GM18873 (cell line): ENCODE results near the gene SMS.
"Not testable (repeated sequence)": the region's sequence is repeated elsewhere in the genome, so short reads cannot be mapped to it uniquely, and the experiment has no call there.

Experiments
- ATAC-seq: cut with Tn5 transposase; IDR thresholded peaks from one replicate; pipeline ENCODE4 v1.9.1; 2021; ENCODE audit warnings: mild to moderate bottlenecking, moderate library complexity, moderate number of reproducible peaks; ENCODE audit not compliant: unreplicated experiment, low FRiP score

Gene SMS

DNA sequence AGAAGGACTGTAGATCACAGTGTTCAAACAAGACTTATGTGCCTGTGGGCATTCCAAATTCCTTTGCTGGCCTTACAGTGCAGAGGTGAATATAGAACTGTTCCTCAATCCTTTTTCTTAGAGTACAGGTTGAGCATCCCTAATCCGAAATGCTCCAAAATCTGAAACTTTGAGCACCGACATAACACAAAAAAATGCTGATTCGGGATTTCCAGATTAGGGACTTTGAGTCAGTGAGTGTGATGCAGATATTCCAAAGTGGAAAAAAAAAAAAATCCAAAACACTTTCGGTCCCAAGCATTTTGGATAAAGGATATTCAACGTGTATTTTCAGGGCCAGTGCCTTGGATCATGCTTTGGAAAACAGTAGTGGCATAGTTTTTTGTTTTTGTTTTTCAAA is 9.2 kb downstream of the SMS start:
- ATAC-seq, result no peak

DNA sequence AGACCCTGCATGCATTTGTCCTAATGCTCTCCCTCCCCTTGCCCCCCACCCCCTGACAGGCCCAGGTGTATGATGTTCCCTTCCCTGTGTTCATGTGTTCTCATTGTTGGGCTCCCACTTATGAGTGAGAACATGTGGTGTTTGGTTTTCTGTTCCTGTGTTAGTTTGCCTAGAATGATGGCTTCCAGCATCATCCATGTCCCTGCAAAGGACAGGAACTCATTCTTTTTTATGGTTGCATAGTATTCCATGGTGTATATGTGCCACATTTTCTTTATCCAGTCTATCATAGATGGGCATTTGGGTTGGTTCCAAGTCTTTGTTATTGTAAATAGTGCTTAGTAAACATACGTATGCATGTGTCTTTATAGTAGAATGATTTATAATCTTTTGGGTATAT is 10.0 kb downstream of the SMS start:
- ATAC-seq, result not testable (repeated sequence)

DNA sequence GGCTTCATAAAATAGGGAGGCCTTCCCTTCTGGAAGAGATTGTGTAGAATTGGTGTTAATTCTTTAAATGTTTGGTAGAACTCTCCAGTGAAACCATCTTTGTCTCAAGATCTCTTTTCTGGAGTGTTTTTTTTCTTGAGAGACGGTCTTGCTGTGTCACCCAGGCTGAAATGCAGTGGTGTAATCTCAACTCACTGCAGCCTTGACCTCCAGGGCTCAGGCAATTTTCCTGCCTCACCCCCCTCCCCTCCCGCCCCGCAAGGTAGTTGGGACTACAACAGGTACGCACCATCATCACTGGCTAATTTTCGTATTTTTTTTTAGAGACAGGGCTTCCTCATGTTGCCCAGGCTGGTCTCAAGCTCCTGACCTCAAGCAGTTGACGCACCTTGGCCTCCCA is 12.1 kb downstream of the SMS start:
- ATAC-seq, result no peak

- not testable (repeated sequence) for ATAC-seq
Observed at GRCh38 chrX:21953195-21953830, 12.8 kb downstream of the SMS start.

GRCh38 chrX:21955403-21956189 is 15.1 kb downstream of the SMS start:
- ATAC-seq, result no peak

- no peak for ATAC-seq
Observed at GRCh38 chrX:21956783-21957182, 16.3 kb downstream of the SMS start.

GRCh38 chrX:21958187-21958586 is 17.7 kb downstream of the SMS start:
- ATAC-seq, result no peak

- no peak for ATAC-seq
Observed at GRCh38 chrX:21958916-21959315, 18.4 kb downstream of the SMS start.

- ATAC-seq, result peak; percentile 49
Observed at GRCh38 chrX:21959362-21960051, 19.0 kb downstream of the SMS start.

- no peak for ATAC-seq
Observed at GRCh38 chrX:21960569-21961541, 20.3 kb downstream of the SMS start.

DNA sequence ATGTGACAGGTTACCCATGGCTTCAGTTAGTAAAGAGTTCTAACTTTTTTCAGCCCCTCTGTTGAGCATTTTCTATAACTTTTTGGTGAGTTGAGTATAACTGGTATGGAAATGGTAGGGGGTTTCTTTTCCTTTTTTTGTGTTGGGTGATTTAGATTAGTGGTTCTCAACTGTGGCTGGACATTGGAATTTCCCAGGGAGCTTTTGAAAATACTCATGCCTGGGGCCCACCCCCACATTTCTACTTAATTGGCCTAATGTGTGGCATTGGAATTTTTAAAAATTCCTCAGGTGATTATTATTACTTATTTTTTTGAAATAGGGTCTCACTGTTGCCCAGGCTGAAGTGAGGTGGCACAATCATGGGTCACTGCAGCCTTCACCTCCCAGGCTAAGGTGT is 21.9 kb downstream of the SMS start:
- no peak for ATAC-seq

DNA sequence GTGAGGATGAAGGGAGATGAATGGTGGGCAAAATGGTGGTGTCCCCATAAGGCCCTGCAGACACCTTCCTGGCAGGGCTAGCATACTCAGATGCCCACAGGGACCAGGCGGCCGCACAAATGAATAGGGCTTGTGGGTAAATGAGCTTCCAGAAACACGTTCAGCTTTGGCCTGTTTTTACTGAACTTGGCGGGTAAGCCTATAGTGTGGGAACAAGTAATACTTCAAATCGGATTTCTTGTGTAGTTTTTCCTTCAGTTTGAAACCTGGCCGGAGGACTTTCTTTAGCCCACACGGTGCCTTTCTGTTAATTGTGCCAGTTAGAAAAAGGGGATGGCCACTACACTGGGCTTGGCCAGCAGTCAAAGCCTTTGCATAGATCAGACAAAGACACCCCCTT is 22.8 kb downstream of the SMS start:
- ATAC-seq, result no peak

GRCh38 chrX:21963731-21964405 is 23.4 kb downstream of the SMS start:
- ATAC-seq, result no peak

DNA sequence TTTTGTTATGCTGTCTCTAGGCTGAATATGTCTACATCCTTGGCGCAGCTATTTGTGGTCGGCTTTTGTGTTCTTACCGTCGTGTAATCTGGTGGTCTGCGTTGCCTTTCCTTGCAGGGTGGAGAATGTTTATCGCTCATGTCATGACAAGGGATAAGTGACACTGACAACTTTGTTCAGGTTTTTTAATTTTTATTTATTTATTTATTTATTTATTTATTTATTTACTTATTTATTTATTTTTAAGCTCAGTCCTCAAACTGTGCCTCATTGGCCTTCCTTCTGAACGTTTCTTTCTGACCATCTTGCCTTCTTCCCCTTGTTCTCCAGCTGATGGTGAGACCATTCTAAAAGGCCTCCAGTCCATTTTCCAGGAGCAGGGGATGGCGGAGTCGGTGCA is 26.4 kb downstream of the SMS start:
- ATAC-seq, result no peak

DNA sequence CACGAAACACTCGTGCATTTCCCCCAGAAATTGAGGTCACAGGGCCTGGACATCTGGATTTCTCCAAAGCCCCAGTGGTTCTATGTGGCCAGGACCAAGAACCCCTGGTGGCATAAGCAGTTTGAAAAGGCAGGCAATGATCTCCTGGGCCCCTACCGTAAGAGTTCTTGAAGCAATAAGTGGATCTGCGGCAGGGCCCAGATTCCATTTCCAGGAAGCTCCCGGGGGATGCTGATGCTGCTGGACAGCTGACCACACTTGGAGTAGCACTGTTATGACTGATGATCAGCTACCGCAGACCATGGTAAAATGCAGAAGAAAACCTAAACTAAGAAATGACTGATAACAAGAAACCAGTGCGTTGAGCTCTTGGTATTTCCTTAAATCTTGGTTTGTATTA is 27.8 kb downstream of the SMS start:
- ATAC-seq, result no peak

DNA sequence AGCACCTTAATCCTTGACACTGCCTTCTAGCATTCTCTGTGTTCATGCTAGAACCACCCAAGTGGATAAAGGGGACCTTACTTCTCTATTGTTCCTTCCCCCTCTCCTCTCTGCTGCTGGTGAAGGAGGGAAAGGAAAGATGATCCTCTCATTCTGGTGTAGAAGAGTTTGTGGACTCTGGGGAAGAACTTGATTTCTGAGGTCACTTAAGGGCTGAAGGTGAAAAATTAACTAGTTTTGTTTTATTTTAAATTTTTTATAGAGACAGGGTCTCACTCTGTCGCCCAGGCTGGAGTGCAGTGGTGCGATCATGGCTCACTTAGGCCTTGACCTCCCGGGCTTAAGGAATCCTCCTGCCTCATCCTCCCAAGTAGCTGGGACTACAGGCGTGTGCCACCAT is 29.8 kb downstream of the SMS start:
- ATAC-seq, result no peak

DNA sequence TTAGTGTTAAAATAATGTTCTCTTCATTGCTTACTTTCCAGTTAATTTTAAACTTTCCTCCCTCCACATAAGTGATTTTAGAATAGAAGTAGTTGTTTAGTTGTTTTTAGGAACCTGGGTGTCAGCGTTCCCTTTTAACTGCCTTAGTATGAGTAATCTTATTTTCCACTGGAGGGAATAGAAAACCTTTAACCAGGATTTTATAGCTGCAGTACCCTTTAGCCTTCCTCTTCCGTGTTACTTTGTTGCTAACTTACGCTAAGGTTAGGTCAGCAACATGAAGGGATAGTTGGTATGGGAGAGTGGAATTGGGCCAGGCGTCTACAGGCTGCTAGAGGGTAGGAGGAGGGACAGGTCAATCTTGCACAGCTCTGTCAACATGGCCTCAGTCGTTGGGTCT is 31.5 kb downstream of the SMS start:
- ATAC-seq, result no peak

DNA sequence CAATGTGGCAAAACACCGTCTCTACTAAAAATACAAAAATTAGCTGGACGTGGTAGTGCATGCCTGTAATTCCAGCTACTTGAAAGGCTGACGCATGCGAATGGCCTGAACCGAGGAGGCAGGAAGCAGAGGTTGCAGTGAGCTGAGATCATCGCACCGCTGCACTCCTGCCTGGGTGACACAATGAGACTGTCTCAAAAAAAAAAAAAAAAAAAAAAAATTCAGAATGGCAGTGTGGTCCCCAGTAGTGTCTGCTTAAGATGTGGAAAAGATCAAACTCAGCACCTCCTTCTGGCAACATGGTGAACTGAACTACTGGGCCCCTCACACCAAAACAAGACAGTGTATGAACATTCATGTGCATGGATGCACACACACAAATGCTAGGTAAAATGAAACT is 32.2 kb downstream of the SMS start:
- ATAC-seq, result no peak

DNA sequence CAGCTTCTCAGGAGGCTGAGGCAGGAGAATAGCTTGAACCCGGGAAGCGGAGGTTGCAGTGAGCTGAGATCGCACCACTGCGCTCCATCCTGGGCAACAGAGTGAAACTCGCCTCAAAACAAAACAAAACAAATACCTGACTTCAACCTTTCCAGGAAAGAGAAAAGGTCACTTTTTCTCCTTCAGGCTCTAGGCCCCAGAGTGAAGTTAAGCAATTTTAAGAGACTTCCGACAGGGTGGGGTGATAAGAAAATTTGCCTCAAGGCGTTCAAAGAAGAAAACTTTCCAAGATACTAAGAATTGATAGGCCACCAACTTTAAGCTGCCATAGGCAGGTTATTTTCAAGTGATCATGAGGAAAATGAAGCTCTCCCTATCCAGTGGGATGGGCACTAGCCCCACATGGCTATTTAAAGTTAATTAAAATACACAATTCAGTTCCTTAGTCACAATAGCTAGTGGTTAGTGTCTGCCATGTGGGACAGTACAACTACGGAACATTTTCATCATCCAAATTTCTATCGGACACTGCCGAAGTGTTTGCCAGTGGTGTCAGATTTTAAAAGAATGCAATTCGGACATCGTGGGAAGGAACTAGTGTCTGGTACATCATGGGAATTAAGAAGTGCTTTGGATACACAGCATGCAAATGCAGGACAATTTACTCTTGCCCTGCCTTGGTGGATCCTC is 33.0 kb downstream of the SMS start:
- no peak for ATAC-seq
